ENCODE results near the gene IRAK1. TPM values are rescaled to one million over a fixed set of nuclear protein-coding genes. Genes with fewer than 3 reads are reported as not detected.
A peak's percentile ranks its signal among the peaks of the same experiment; 100 is the strongest.

IRAK1 gene
- total and polyA plus RNA-seq, 2 of the 8 experiments (the other 6 are each of a cell fraction or from before 2014, with no cell fraction given): 26.6 to 41.7 TPM

DNA sequence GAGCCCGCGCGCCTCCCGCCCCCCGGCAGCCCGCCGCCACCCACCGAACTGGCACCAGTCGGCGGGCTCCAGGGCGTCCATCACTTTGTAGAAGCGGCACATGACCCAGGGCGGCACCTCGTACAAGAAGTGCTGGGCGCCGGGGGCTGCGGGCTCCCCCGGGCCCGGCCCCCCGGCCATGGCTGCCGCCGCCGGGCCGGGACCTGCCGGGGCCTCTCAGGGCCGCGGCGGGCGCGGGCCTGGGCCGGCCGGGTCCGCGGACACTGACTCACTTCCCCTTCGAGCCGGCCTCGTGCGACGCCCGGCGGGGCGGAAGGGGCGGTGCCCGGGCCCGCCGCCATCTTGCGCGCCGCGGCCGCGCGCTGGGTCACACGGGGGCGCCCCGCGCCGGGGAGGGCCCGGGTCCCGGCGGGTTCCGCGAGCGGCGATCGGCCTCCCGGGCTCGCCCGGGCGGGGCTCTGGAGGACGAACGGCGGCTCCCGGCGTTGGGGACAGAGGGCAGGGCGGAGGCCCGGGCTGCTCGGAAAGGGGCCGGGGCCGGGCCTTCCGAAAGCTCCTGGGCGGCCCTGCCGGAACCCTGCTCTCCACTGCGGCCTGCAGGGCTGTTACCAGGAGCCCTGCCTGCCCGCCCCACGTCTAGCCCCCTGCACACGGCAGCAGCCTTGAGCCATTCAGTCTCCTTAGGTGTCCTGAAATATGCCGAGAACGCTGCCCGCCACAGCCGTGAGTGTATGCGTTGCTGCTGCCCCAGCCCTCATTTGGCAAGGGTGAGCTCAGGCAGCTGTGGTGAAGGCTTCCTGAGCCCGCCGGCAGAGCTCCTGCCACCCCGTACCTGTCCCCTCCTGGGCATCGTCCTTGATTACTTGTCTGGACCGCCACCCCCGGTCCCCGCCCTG, at the start of gene IRAK1 (continued):
- TF ChIP-seq HDAC2 (IDR thresholded peaks at IDR 0.05; ENCODE audit: borderline replicate concordance in 1 of 2, low read depth in 2 of 2, low read length in 2 of 2) (no peak), YY1 (IDR thresholded peaks at IDR 0.05; ENCODE audit: low read depth, low read length) (peak; percentile 75; the same call in 1 of the 2 replicates), CEBPB (IDR thresholded peaks at IDR 0.05; ENCODE audit: low read depth, low read length) (no peak), RXRA (IDR thresholded peaks at IDR 0.05; ENCODE audit: insufficient read depth, low read depth, low read length) (no peak), EGR1 (IDR thresholded peaks at IDR 0.05; ENCODE audit: borderline replicate concordance, low read depth, low read length) (no peak), BACH1 (IDR thresholded peaks at IDR 0.05; ENCODE audit: low read length) (no peak), SRF (IDR thresholded peaks at IDR 0.05; ENCODE audit: low read depth, low read length) (no peak), NRF1 (IDR thresholded peaks at IDR 0.05; ENCODE audit: low read depth, low read length) (no peak), SUZ12 (IDR thresholded peaks at IDR 0.05; ENCODE audit: low read length) (no peak), NANOG (IDR thresholded peaks at IDR 0.05; ENCODE audit: insufficient read depth, low read depth, low read length, poor library complexity, severe bottlenecking) (no peak), RAD21 (IDR thresholded peaks at IDR 0.05 in 1 of 2, conservative IDR thresholded peaks at IDR 0.05 in 1 of 2; ENCODE audit: low read depth in 2 of 2, low read length in 2 of 2) (peak in 1 of 2 experiments; percentile 7; a peak in 1 of 4 replicates)
- TF ChIP-seq, protein P1, sequence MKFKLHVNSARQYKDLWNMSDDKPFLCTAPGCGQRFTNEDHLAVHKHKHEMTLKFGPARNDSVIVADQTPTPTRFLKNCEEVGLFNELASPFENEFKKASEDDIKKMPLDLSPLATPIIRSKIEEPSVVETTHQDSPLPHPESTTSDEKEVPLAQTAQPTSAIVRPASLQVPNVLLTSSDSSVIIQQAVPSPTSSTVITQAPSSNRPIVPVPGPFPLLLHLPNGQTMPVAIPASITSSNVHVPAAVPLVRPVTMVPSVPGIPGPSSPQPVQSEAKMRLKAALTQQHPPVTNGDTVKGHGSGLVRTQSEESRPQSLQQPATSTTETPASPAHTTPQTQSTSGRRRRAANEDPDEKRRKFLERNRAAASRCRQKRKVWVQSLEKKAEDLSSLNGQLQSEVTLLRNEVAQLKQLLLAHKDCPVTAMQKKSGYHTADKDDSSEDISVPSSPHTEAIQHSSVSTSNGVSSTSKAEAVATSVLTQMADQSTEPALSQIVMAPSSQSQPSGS (IDR thresholded peaks at IDR 0.05; ENCODE audit: low read length): no peak
- TF ChIP-seq, protein P2, sequence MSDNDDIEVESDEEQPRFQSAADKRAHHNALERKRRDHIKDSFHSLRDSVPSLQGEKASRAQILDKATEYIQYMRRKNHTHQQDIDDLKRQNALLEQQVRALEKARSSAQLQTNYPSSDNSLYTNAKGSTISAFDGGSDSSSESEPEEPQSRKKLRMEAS (IDR thresholded peaks at IDR 0.05): peak; percentile 47
